Panc1 (cell line): ENCODE results near the gene SUCLG2. TPM values are rescaled to one million over a fixed set of nuclear protein-coding genes. Genes with fewer than 3 reads are reported as not detected.

Source experiments
- ATAC-seq: fragments of 200-7000 bp; cut with Tn5 transposase; 2 replicates; pipeline ENCODE4 v1.9.1; 2020; ENCODE audit warnings: mild to moderate bottlenecking, moderate library complexity
- BruUV-seq: library from RNA; stranded (reverse); fragments of 400-500 nt; replicated peaks from 2 replicates; lab custom pipeline; 2021; lab: Mats Ljungman, UMichigan
- CTCF ChIA-PET: fragments of 300-600 bp; sonication (Branson Sonifier 250); formaldehyde crosslinking; loops from one replicate; lab custom pipeline; 2022; ENCODE audit warnings: antibody characterized with exemption; lab: Charles Lee
- POLR2A ChIA-PET: fragments of 300-600 bp; sonication (Branson Sonifier 250); formaldehyde crosslinking; loops from one replicate; lab custom pipeline; 2022; ENCODE audit warnings: antibody characterized with exemption; lab: Charles Lee
- DNase-seq: peaks from one replicate; pipeline ENCODE4 v3.0.0-alpha.2; 2010; ENCODE audit warnings: low read depth, low spot score
- H3K27ac ChIP-seq: 2 replicates; pipeline ENCODE4 v1.5.1; 2011; ENCODE audit warnings: mild to moderate bottlenecking, low read length, inconsistent platforms
- H3K27me3 ChIP-seq: fragments of 200-500 bp; sonication (Bioruptor generic); 2 replicates; pipeline ENCODE4 v1.6.0; 2014; ENCODE audit warnings: low read length, inconsistent platforms; ENCODE audit not compliant: control insufficient read depth, insufficient read depth
- H3K36me3 ChIP-seq: fragments of 200-500 bp; sonication (Bioruptor generic); 2 replicates; pipeline ENCODE4 v1.5.1; 2014; ENCODE audit warnings: inconsistent platforms, mild to moderate bottlenecking, low read length, moderate library complexity; ENCODE audit not compliant: control insufficient read depth, insufficient read depth
- H3K4me1 ChIP-seq: 2 replicates; pipeline ENCODE4 v1.5.1; 2011; ENCODE audit warnings: inconsistent platforms, mild to moderate bottlenecking, low read length, moderate library complexity; ENCODE audit not compliant: control insufficient read depth, insufficient read depth
- H3K4me3 ChIP-seq, 2 experiments: 2 replicates each; pipeline ENCODE4 v1.5.1; 2011 to 2012; ENCODE audit warnings: low read depth in 2 of 2, low read length in 2 of 2, mild to moderate bottlenecking in 2 of 2, inconsistent platforms in 1 of 2, moderate library complexity in 1 of 2
- H3K9me3 ChIP-seq: fragments of 200-500 bp; sonication (Bioruptor generic); 2 replicates; pipeline ENCODE4 v1.5.1; 2014; ENCODE audit warnings: low read depth, mild to moderate bottlenecking, inconsistent platforms, low read length, moderate library complexity; ENCODE audit not compliant: control insufficient read depth, insufficient read depth
- CTCF ChIP-seq: fragments of 450-650 bp; IDR thresholded peaks from 2 replicates; pipeline ENCODE4 v1.5.1; 2017; ENCODE audit warnings: mild to moderate bottlenecking
- POLR2AphosphoS5 ChIP-seq: IDR thresholded peaks from 2 replicates; pipeline ENCODE4 v1.6.1; 2012; ENCODE audit warnings: mild to moderate bottlenecking, low read depth, low read length, moderate library complexity
- REST ChIP-seq, 2 experiments: IDR thresholded peaks; 2 replicates each; pipeline ENCODE4 v1.6.1; 2011 to 2012; ENCODE audit warnings: low read depth in 2 of 2, control low read depth in 1 of 2, low read length in 1 of 2, mild to moderate bottlenecking in 1 of 2, moderate library complexity in 1 of 2; ENCODE audit not compliant: insufficient read depth in 1 of 2
- SIN3A ChIP-seq: IDR thresholded peaks from 2 replicates; pipeline ENCODE4 v1.6.1; 2012; ENCODE audit warnings: low read depth, mild to moderate bottlenecking, low read length, moderate library complexity, borderline replicate concordance; ENCODE audit not compliant: insufficient read depth
- TCF7L2 ChIP-seq: IDR thresholded peaks from 2 replicates; pipeline ENCODE4 v1.6.1; 2011; ENCODE audit warnings: mild to moderate bottlenecking, low read depth, low read length, inconsistent platforms
- in situ Hi-C: cut with HindIII; loops from 2 replicates; pipeline ENCODE4 v1.10.0; 2016; ENCODE audit warnings: low sequenced_read_pairs, low pct_unique_long_range_greater_than_20kb
- intact Hi-C: fragments of 100-400 bp; cut with micrococcal nuclease; formaldehyde crosslinking; loops from one replicate; pipeline ENCODE4 v1.10.0; 2022; ENCODE audit not compliant: unreplicated experiment
- total RNA-seq: library from RNA; stranded (reverse); gene quantifications from one replicate; pipeline ENCODE4 v1.2.1, GENCODE V29; 2021; ENCODE audit not compliant: unreplicated experiment

The SUCLG2 gene
- total RNA-seq, 1 experiment from 2014 or later, result 28.3 TPM

GRCh38 chr3:67622652-67623051, 31.8 kb downstream of the SUCLG2 start:
- Histone ChIP-seq H3K9me3 (no peaks in the 10 kb centered on the region), H3K36me3 (no peaks in the 10 kb centered on the region; the same call in 1 of the 2 replicates), H3K4me3 (no peak overlapping the region), H3K27ac (no peak overlapping the region), H3K4me1 (no peaks in the 10 kb centered on the region), H3K27me3 (no peaks in the 10 kb centered on the region)
- intact Hi-C loops, result no loop called here
- ATAC-seq (no peak), DNase-seq (no peak)
- BruUV-seq, result no TSS peak
- no peak for TF ChIP-seq CTCF
- no peak for TF ChIP-seq POLR2AphosphoS5
- CTCF ChIA-PET, result no interaction called here
- in situ Hi-C loops, result no loop called here
- POLR2A ChIA-PET, result no interaction called here

DNA sequence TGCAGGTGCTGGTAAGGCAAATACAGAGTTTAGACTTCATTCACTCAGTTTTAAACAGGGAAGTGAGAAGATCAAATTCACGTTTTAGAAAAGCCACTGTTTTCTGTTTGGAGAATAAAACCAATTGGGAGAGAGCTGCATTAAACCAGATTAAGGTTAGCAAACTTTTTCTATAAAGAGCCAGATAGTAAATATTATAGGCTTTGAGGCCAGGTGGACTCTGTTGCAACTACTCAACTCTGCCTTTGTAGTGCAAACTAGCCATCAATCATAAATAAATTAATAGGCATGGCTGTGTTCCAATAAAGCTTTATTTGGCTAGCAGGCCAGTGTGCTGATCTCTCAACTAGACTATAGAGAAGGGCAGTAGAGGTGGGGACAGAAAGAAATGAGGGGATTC, 33.5 kb downstream of the SUCLG2 start:
- DNase-seq (no peak), ATAC-seq (no peak)
- Histone ChIP-seq H3K4me1 (no peaks in the 10 kb centered on the region), H3K27me3 (no peaks in the 10 kb centered on the region), H3K27ac (no peak overlapping the region), H3K9me3 (no peaks in the 10 kb centered on the region), H3K4me3 (no peak overlapping the region), H3K36me3 (no peaks in the 10 kb centered on the region; the same call in 1 of the 2 replicates)
- POLR2A ChIA-PET, result interaction anchor here (0.6 kb wide), 1 partner anchor 347 kb away, joined by 3 read pairs; no protein-coding TSS in a partner anchor
- in situ Hi-C loops, result no loop called here
- intact Hi-C loops, result no loop called here
- CTCF ChIA-PET, result no interaction called here
- TF ChIP-seq CTCF, result no peak
- no peak for TF ChIP-seq TCF7L2
- TF ChIP-seq REST (IDR thresholded peaks at IDR 0.05; ENCODE audit: insufficient read depth in 1 of 2, low read depth in 2 of 2, low read length in 1 of 2), result no peak
- no peak for TF ChIP-seq SIN3A
- TF ChIP-seq POLR2AphosphoS5, result no peak
- no TSS peak for BruUV-seq
